Psoas muscle (tissue), 8 donors: ENCODE results near the gene IFRD1. TPM values are rescaled to one million over a fixed set of nuclear protein-coding genes. Genes with fewer than 3 reads are reported as not detected.
"Not testable (repeated sequence)": the region's sequence is repeated elsewhere in the genome, so short reads cannot be mapped to it uniquely, and the experiment has no call there.

Experiments used
- ATAC-seq, 4 donors: fragments of 200-7000 bp; cut with Tn5 transposase; one replicate each; pipeline ENCODE4 v1.9.1; 2020; ENCODE audit warnings: moderate library complexity in 3 of 4, mild to moderate bottlenecking in 2 of 4
- DNase-seq, 2 donors: peaks; one replicate each; pipeline ENCODE4 v3.0.0-alpha.2; 2020
- H3K27ac ChIP-seq: fragments of 200-600 bp; one replicate; pipeline ENCODE4 v1.8.0; 2022
- H3K27me3 ChIP-seq, 3 donors: fragments of 200-600 bp in 1 of 3; one replicate each; pipeline versions ENCODE4 v1.6.1 to v1.8.0; 2013 to 2022; ENCODE audit warnings: low read length in 2 of 3, mild to moderate bottlenecking in 2 of 3, moderate library complexity in 1 of 3; ENCODE audit not compliant: insufficient read depth in 3 of 3
- H3K36me3 ChIP-seq, 2 donors: fragments of 200-600 bp in 1 of 2; one replicate each; pipeline versions ENCODE4 v1.6.1 to v1.8.0; 2013 to 2022; ENCODE audit warnings: low read depth in 1 of 2, mild to moderate bottlenecking in 1 of 2, moderate library complexity in 1 of 2; ENCODE audit not compliant: insufficient read depth in 1 of 2
- H3K4me1 ChIP-seq: fragments of 200-600 bp; one replicate; pipeline ENCODE4 v1.8.0; 2022
- H3K4me3 ChIP-seq: fragments of 200-600 bp; one replicate; pipeline ENCODE4 v1.8.0; 2022; ENCODE audit warnings: mild to moderate bottlenecking
- H3K9me3 ChIP-seq: fragments of 200-600 bp; one replicate; pipeline ENCODE4 v1.8.0; 2022
- CTCF ChIP-seq: fragments of 200-600 bp; IDR thresholded peaks from one replicate; pipeline ENCODE4 v1.8.0; 2022; ENCODE audit warnings: antibody characterized with exemption
- WGBS, 3 donors: extraction: QIAGEN DNeasy Blood & Tissue Kit; methylation state at CpG; one replicate each; pipeline versions ENCODE4 v1.1.6 to v1.1.7; 2013; 5-methylcytosine and 5-hydroxymethylcytosine counted together
- intact Hi-C, 2 donors: fragments of 100-400 bp; cut with DNase I; formaldehyde crosslinking; loops; one replicate each; pipeline versions ENCODE4 v1.11.0 to v1.14.2; 2022
- polyA plus RNA-seq, 3 donors: library from polyadenylated mRNA; stranded (reverse); fragments of 200-250 nt; gene quantifications; one replicate each; pipeline ENCODE4 v1.2.3, GENCODE V29; 2013
- total RNA-seq, 4 donors: library from RNA; stranded (reverse); fragmentation: NEBNext Ultra II Directional in 2 of 4; extraction: Animal tissue kit (Norgen Biotek cat#: 25700) in 2 of 4; gene quantifications; one replicate each; pipeline versions ENCODE4 v1.2.1 to v1.2.4, GENCODE V29; 2021 to 2023
- donor health status: healthy with polysubstance abuse.
- donor health status: DM: no; HTN: no; CAD: no; lungs with moderate emphysema.
- donor health status: Bipolar disorder and iron deficiency.
- donor health status: healthy.
- donor health status: DM: yes; HTN: yes; CAD: no.
- donor health status: DM: no; HTN: no; CAD: no.
- donor health status: DM: no; HTN: no; CAD: no.
- donor health status: DM: yes; HTN: yes; CAD: no.

IFRD1 gene
- total and polyA plus RNA-seq, 7 donors = 34.7 to 163 (median 60.3) TPM

- H3K4me3 ChIP-seq = no peak overlapping the region
- ATAC-seq (no peak), DNase-seq (no peak)
- 93 to 97% (median 94%) methylated on average over 5 of the region's 5 CpGs for WGBS, 3 donors
- no peaks in the 10 kb centered on the region for H3K4me1 ChIP-seq
- intact Hi-C loops = no loop called here
- no peaks in the 10 kb centered on the region for H3K9me3 ChIP-seq
- TF ChIP-seq CTCF = no peak
- no peaks in the 10 kb centered on the region for H3K36me3 ChIP-seq
- peaks cover 0 to 8% (median 0%) of the 10 kb centered on the region in 3 donors for H3K27me3 ChIP-seq
- no peak overlapping the region for H3K27ac ChIP-seq
Measured at GRCh38 chr7:112515989-112516388, 65.7 kb downstream of the IFRD1 start.

- DNase-seq, H3K27ac ChIP-seq, H3K36me3 ChIP-seq, intact Hi-C loops, H3K27me3 ChIP-seq, ATAC-seq, H3K9me3 ChIP-seq, H3K4me1 ChIP-seq, H3K4me3 ChIP-seq: not testable (repeated sequence)
- whole genome bisulfite sequencing, 3 donors = 78 to 86% (median 82%) methylated on average over 5 of the region's 5 CpGs
Measured at GRCh38 chr7:112516418-112516817, 66.2 kb downstream of the IFRD1 start.

GRCh38 chr7:112517487-112517886 lies 67.2 kb downstream of the IFRD1 start:
- H3K4me1 ChIP-seq = no peaks in the 10 kb centered on the region
- H3K4me3 ChIP-seq = no peak overlapping the region
- intact Hi-C loops = no loop called here
- H3K9me3 ChIP-seq = no peaks in the 10 kb centered on the region
- no peak for ATAC-seq
- H3K36me3 ChIP-seq = no peaks in the 10 kb centered on the region
- H3K27me3 ChIP-seq = peaks cover 0 to 8% (median 0%) of the 10 kb centered on the region in 3 donors
- no peak for DNase-seq
- WGBS, 3 donors = 78 to 87% (median 83%) methylated on average over 3 of the region's 3 CpGs
- H3K27ac ChIP-seq = no peak overlapping the region
- no peak for TF ChIP-seq CTCF

- no peak overlapping the region for H3K4me3 ChIP-seq
- H3K36me3 ChIP-seq = no peaks in the 10 kb centered on the region
- no peaks in the 10 kb centered on the region for H3K9me3 ChIP-seq
- DNase-seq (no peak), ATAC-seq (no peak)
- WGBS, 3 donors = 75 to 82% (median 81%) methylated on average over 6 of the region's 6 CpGs
- H3K4me1 ChIP-seq = no peaks in the 10 kb centered on the region
- intact Hi-C loops = no loop called here
- H3K27ac ChIP-seq = no peak overlapping the region
- H3K27me3 ChIP-seq = peaks cover 0 to 8% (median 3%) of the 10 kb centered on the region in 3 donors
- TF ChIP-seq CTCF = no peak
Measured at GRCh38 chr7:112520787-112521186, 70.5 kb downstream of the IFRD1 start.

- no peak for ATAC-seq
- Histone ChIP-seq H3K27me3 (peaks cover 0 to 8% (median 4%) of the 10 kb centered on the region in 3 donors), H3K4me3 (no peak overlapping the region), H3K9me3 (no peaks in the 10 kb centered on the region), H3K27ac (no peak overlapping the region), H3K36me3 (no peaks in the 10 kb centered on the region), H3K4me1 (no peaks in the 10 kb centered on the region)
- no peak for TF ChIP-seq CTCF
- no peak for DNase-seq
- WGBS, 3 donors = 89 to 91% (median 89%) methylated on average over 3 of the region's 3 CpGs
- intact Hi-C loops = no loop called here
Measured at GRCh38 chr7:112521942-112522341, 71.7 kb downstream of the IFRD1 start.
